Measurements from ENCODE around the gene SYTL4.

SYTL4 gene

GRCh38 chrX:100687546-100687945, 44.4 kb downstream of the SYTL4 start:
- peak; percentile 41 to 52 (median 43) for DNase-seq

GRCh38 chrX:100687128-100687527, 44.8 kb downstream of the SYTL4 start:
- peak; percentile 41 to 51 (median 42) for DNase-seq

GRCh38 chrX:100685997-100686305, 46.0 kb downstream of the SYTL4 start:
- DNase-seq = no peak

- peak; percentile 75 to 82 (median 78) for DNase-seq
Measured at GRCh38 chrX:100685284-100685996, 46.5 kb downstream of the SYTL4 start.

- no peak for DNase-seq
Measured at GRCh38 chrX:100682939-100683338, 49.0 kb downstream of the SYTL4 start.

- no peak for DNase-seq
Measured at GRCh38 chrX:100681599-100681998, 50.3 kb downstream of the SYTL4 start.

- no peak for DNase-seq
Measured at GRCh38 chrX:100680756-100681155, 51.2 kb downstream of the SYTL4 start.

GRCh38 chrX:100677611-100678181, 54.2 kb downstream of the SYTL4 start:
- no peak for DNase-seq

GRCh38 chrX:100674705-100675104, 57.2 kb downstream of the SYTL4 start:
- DNase-seq = peak; percentile 23 to 51 (median 45)

GRCh38 chrX:100673397-100673953, 58.4 kb downstream of the SYTL4 start:
- peak; percentile 29 to 34 (median 34) for DNase-seq

GRCh38 chrX:100672966-100673365, 59.0 kb downstream of the SYTL4 start:
- DNase-seq = no peak

GRCh38 chrX:100663642-100664041, 68.3 kb downstream of the SYTL4 start:
- no peak for DNase-seq

GRCh38 chrX:100662796-100663195, 69.1 kb downstream of the SYTL4 start:
- peak; percentile 20 to 57 (median 32) for DNase-seq

- DNase-seq = no peak
Measured at GRCh38 chrX:100662170-100662569, 69.8 kb downstream of the SYTL4 start.

GRCh38 chrX:100659431-100660137, 72.3 kb downstream of the SYTL4 start:
- DNase-seq = no peak

- DNase-seq = peak; percentile 12 to 32 (median 29)
Measured at GRCh38 chrX:100658941-100659381, 73.0 kb downstream of the SYTL4 start.

GRCh38 chrX:100654261-100654660, 77.7 kb downstream of the SYTL4 start:
- DNase-seq = no peak

- DNase-seq = peak in 1 of 3 donors; percentile 22
Measured at GRCh38 chrX:100652266-100652665, 79.7 kb downstream of the SYTL4 start.

GRCh38 chrX:100650841-100651240, 81.1 kb downstream of the SYTL4 start:
- no peak for DNase-seq

- DNase-seq = peak; percentile 72 to 83 (median 72)
Measured at GRCh38 chrX:100649550-100650356, 82.2 kb downstream of the SYTL4 start.

GRCh38 chrX:100648458-100649417, 83.2 kb downstream of the SYTL4 start:
- DNase-seq = no peak

GRCh38 chrX:100647739-100648138, 84.2 kb downstream of the SYTL4 start:
- no peak for DNase-seq

Data from suppressor macrophage treated with lipopolysaccharide for 1 hour (primary cell).